Large intestine (tissue), 3 donors: ENCODE data around the gene MCM6. TPM values are rescaled to one million over a fixed set of nuclear protein-coding genes. Genes with fewer than 3 reads are reported as not detected.
"Not testable (repeated sequence)": the region's sequence is repeated elsewhere in the genome, so short reads cannot be mapped to it uniquely, and the experiment has no call there.

ENCODE experiments used
- DNase-seq, 2 donors: peaks; one replicate each; pipeline versions ENCODE4 v3.0.0 to v3.0.0-alpha.2; 2013
- H3K27ac ChIP-seq: one replicate; pipeline ENCODE4 v1.5.1; 2013; ENCODE audit warnings: low read length
- H3K27me3 ChIP-seq: 2 replicates; pipeline ENCODE4 v1.6.1; 2013; ENCODE audit warnings: low read length; ENCODE audit not compliant: control insufficient read depth, insufficient read depth
- H3K36me3 ChIP-seq: 2 replicates; pipeline ENCODE4 v1.6.1; 2013; ENCODE audit warnings: low read length; ENCODE audit not compliant: control insufficient read depth, insufficient read depth
- H3K4me1 ChIP-seq: one replicate; pipeline ENCODE4 v1.6.1; 2013; ENCODE audit warnings: low read length; ENCODE audit not compliant: control insufficient read depth, insufficient read depth
- H3K4me3 ChIP-seq: one replicate; pipeline ENCODE4 v1.5.1; 2013; ENCODE audit warnings: low read length
- H3K9me3 ChIP-seq: one replicate; pipeline ENCODE4 v1.6.1; 2013; ENCODE audit warnings: mild to moderate bottlenecking, low read depth, low read length, moderate library complexity; ENCODE audit not compliant: control insufficient read depth
- WGBS: methylation state at CpG from one replicate; pipeline ENCODE4 v1.1.5; 2013; ENCODE audit warnings: low lambda C conversion rate; ENCODE audit not compliant: insufficient coverage; 5-methylcytosine and 5-hydroxymethylcytosine counted together
- polyA plus RNA-seq: library from polyadenylated mRNA; unstranded; fragments of 120-200 nt; gene quantifications from one replicate; pipeline ENCODE4 v1.2.1, GENCODE V29; 2013

Gene MCM6
- polyA plus RNA-seq, 1 donor, result 51.9 TPM

GRCh38 chr2:135899567-135899966 is 23.3 kb upstream of the MCM6 start:
- Histone ChIP-seq H3K4me1 (no peaks in the 10 kb centered on the region), H3K36me3 (no peaks in the 10 kb centered on the region), H3K27ac (no peak overlapping the region), H3K4me3 (no peak overlapping the region), H3K9me3 (no peaks in the 10 kb centered on the region), H3K27me3 (no peaks in the 10 kb centered on the region)
- WGBS, result 100% methylated on average over 1 of the region's 4 CpGs
- no peak for DNase-seq

DNA sequence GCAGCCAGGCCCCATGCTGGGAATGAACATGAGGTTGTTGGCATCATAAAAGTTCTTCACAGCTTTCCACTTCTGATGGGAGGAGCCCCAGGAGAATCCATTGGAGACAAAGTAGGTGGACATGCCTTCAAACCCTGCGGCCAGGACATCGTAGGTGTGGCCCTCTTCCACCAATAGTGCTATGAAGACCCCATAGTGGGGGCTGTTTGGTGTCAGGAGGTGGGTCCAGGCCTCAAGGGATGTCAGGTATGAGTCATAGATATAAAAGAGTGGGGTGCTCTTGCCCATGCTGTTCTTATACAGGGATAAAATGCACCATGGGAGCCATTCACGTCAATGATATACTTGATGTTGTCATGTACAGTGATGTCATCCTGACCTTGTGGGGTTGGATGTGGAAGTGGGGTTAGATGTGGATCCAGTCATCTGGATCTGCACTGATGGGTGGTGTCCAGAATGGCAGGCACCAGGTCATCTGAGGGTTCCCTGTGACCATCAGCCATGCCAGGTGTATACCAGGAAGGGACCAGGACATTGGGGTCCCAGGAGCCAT is 22.1 kb upstream of the MCM6 start:
- Histone ChIP-seq H3K27ac (no peak overlapping the region), H3K36me3 (no peaks in the 10 kb centered on the region), H3K9me3 (no peaks in the 10 kb centered on the region), H3K27me3 (no peaks in the 10 kb centered on the region), H3K4me1 (no peaks in the 10 kb centered on the region), H3K4me3 (no peak overlapping the region)
- DNase-seq, result no peak
- WGBS, result no CpG with 5 or more reads among the region's 3 CpGs

- Histone ChIP-seq H3K9me3 (no peaks in the 10 kb centered on the region), H3K27me3 (no peaks in the 10 kb centered on the region), H3K27ac (no peak overlapping the region), H3K4me3 (no peak overlapping the region), H3K4me1 (no peaks in the 10 kb centered on the region), H3K36me3 (no peaks in the 10 kb centered on the region)
- no peak for DNase-seq
- WGBS, result no CpG with 5 or more reads among the region's 1 CpG
Measured at GRCh38 chr2:135894930-135895329, 18.7 kb upstream of the MCM6 start.

DNA sequence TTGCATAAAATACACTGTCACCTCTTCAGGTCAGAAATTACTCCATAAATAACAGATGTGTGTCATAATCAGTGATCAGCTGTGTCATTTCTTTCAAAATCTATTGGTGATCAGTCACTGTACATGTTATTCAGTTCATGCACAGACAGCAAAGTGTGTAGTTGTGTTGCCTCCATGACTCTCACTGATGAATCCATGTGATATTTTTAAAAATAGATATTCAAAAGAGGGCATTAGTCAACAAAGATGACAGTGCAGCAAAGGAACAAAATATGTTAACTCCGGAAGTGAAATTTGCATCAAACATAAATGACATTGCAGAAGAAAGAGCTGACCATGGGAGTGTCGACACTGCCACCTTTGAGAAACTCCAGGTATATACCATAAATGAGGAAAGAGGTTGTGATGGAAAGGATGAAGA is 17.1 kb upstream of the MCM6 start:
- 100% methylated on average over 2 of the region's 2 CpGs for WGBS
- Histone ChIP-seq H3K4me1 (no peaks in the 10 kb centered on the region), H3K4me3 (no peak overlapping the region), H3K27me3 (no peaks in the 10 kb centered on the region), H3K36me3 (no peaks in the 10 kb centered on the region), H3K27ac (no peak overlapping the region), H3K9me3 (no peaks in the 10 kb centered on the region)
- DNase-seq, result no peak

DNA sequence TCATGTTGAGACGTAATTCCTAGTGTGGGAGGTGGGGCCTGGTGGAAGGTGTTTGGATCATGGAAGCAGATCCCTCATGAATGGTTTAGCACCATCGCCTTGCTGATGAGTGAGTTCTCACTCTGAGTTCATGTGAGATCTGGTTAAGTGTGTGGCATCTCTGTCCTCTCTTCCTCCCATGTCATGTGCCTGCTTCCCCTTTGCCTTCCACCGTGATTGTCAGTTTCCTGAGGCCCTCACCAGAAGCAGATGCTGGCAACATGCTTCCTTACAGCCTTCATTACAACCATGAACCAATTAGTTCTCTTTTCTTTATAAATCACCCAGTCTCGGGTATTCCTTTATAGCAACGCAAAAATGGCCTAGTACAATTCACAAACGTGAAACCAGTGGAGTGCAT is 14.6 kb upstream of the MCM6 start:
- 50% methylated on average over 2 of the region's 6 CpGs for WGBS
- Histone ChIP-seq H3K9me3 (no peaks in the 10 kb centered on the region), H3K4me1 (no peaks in the 10 kb centered on the region), H3K4me3 (no peak overlapping the region), H3K36me3 (no peaks in the 10 kb centered on the region), H3K27ac (no peak overlapping the region), H3K27me3 (no peaks in the 10 kb centered on the region)
- no peak for DNase-seq

GRCh38 chr2:135890149-135890548 is 13.9 kb upstream of the MCM6 start:
- WGBS, result no CpG with 5 or more reads among the region's 4 CpGs
- no peak overlapping the region for H3K27ac ChIP-seq
- no peaks in the 10 kb centered on the region for H3K36me3 ChIP-seq
- no peaks in the 10 kb centered on the region for H3K4me1 ChIP-seq
- no peaks in the 10 kb centered on the region for H3K27me3 ChIP-seq
- H3K9me3 ChIP-seq, result no peaks in the 10 kb centered on the region
- DNase-seq, result no peak
- no peak overlapping the region for H3K4me3 ChIP-seq

DNA sequence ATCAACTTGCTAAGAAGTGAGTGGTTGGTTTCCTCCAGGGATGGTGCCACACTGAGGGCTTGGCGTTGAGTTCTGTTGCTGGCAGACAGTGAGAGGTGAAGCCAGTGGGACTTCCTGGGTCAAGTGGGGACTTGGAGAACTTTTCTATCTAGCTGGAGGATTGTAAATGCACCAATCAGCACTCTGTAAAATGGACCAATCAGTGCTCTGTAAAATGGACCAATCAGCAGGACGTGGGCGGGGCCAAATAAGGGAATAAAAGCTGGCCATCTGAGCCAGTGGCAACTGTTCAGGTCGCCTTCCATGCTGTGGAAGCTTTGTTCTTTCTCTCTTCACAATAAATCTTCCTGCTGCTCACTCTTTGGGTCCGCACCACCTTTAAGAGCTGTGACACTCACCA is 12.3 kb upstream of the MCM6 start:
- H3K9me3 ChIP-seq, H3K36me3 ChIP-seq, DNase-seq, H3K4me3 ChIP-seq, H3K4me1 ChIP-seq, H3K27ac ChIP-seq, H3K27me3 ChIP-seq: not testable (repeated sequence)
- no CpG with 5 or more reads among the region's 5 CpGs for WGBS

DNA sequence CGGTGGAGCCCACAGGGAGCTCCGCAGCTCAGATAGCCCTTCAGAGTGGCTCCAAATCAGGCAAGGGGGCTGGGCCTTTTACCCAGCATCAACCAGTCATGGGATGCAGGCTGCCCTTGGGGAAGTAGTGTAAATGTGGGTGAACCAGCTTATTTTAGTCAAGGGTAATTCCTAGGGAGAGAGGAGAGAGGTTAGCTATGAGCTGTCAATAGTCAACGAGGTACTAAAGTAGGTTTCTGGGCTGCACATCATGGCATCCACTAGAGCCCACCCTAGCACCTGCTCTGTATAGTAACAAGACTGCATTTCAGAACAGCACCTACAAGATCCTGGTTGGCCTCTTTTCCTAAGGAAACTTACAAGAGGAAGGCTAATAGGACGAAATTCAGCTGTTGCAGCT is 9.5 kb upstream of the MCM6 start:
- WGBS, result no CpG with 5 or more reads among the region's 4 CpGs

GRCh38 chr2:135882415-135882814 is 6.2 kb upstream of the MCM6 start:
- no peak overlapping the region for H3K4me3 ChIP-seq
- H3K9me3 ChIP-seq, result no peaks in the 10 kb centered on the region
- no peaks in the 10 kb centered on the region for H3K4me1 ChIP-seq
- DNase-seq, result peak in 1 of 2 donors; percentile 22
- WGBS, result no CpG with 5 or more reads among the region's 3 CpGs
- no peaks in the 10 kb centered on the region for H3K36me3 ChIP-seq
- no peaks in the 10 kb centered on the region for H3K27me3 ChIP-seq
- H3K27ac ChIP-seq, result no peak overlapping the region

More for the DNA sequence above, 9.5 kb upstream of the MCM6 start:
- H3K27ac ChIP-seq, result no peak overlapping the region
- no peak for DNase-seq
- H3K36me3 ChIP-seq, result no peaks in the 10 kb centered on the region
- H3K4me3 ChIP-seq, result no peak overlapping the region
- H3K27me3 ChIP-seq, result no peaks in the 10 kb centered on the region
- H3K4me1 ChIP-seq, result no peaks in the 10 kb centered on the region
- no peaks in the 10 kb centered on the region for H3K9me3 ChIP-seq

GRCh38 chr2:135876770-135877169 is 527 bp upstream of the MCM6 start:
- not testable (repeated sequence) for H3K4me1 ChIP-seq, H3K27ac ChIP-seq, H3K36me3 ChIP-seq, DNase-seq, H3K9me3 ChIP-seq, H3K27me3 ChIP-seq
- WGBS, result no CpG with 5 or more reads among the region's 15 CpGs
- H3K4me3 ChIP-seq, result peak overlapping the region; percentile 78

DNA sequence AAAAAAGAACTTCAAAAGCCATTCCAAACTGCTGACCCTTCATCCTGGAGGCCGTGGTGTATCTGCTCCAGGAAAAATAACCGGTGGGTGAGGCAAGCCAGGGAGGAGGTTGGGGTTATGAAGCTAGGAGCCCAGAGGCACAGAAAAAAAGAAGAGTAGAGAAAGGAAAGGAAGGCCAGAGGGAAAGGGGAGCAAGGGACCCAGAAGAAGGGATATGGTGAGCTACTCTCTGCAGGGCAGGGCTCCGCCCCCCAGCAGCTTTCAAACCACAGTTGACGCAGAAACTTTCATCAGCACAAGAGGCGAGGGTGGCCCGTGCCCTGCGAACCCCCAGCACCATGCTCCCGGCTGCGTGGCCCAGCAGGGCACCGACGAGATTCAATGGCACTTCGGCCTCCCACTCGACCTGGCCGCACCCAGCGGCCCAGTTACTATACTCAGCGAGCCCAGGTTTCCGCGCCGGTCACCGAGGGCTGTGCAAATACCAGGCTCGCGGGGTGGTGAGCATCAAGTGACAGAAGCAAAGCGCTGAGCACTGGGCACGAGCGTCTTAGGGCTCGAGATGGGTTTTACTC is 665 bp downstream of the MCM6 start:
- WGBS, result 0% methylated on average over 1 of the region's 26 CpGs
- no peaks in the 10 kb centered on the region for H3K9me3 ChIP-seq
- H3K4me3 ChIP-seq, result peak overlapping the region; percentile 78
- peaks cover 10% of the 10 kb centered on the region for H3K36me3 ChIP-seq
- H3K4me1 ChIP-seq, result peaks cover 3% of the 10 kb centered on the region
- peak; percentile 23 to 72 for DNase-seq
- peak overlapping the region; percentile 73 for H3K27ac ChIP-seq
- H3K27me3 ChIP-seq, result no peaks in the 10 kb centered on the region
